Endothelial cell of umbilical vein (primary cell): Measurements from ENCODE around the gene LPP.

Experiments
- POLR2AphosphoS5 ChIP-seq: IDR thresholded peaks from 2 replicates; pipeline ENCODE4 v1.6.1; 2012; ENCODE audit warnings: low read depth, mild to moderate bottlenecking, control low read depth, low read length, moderate library complexity; ENCODE audit not compliant: insufficient read depth
- TF ChIP-seq, protein P1 (sequence below): IDR thresholded peaks from 2 replicates; pipeline ENCODE4 v1.6.1; 2011; ENCODE audit not compliant: insufficient read depth, insufficient read length

DNA sequence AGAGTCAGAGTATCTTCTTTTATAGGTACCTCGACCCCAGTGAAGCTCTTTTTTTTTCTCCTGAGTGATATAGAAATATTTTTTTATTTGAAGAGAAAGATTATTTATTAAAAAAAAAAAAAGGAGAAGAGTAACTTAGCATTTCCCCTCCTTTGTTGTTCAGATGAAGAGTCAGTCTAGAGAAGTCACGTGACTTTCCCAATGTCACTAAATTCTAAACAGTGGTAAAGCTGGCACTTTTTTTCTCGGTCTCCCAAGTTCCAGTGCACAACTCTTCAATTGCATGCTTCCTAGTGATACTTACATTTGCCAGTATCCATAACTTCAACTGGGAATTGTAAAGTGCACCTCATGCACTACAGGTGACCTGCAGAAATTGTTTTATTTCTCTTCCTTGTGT is 448.7 kb downstream of the LPP start:
- no peak for TF ChIP-seq POLR2AphosphoS5
- TF ChIP-seq, protein P1, sequence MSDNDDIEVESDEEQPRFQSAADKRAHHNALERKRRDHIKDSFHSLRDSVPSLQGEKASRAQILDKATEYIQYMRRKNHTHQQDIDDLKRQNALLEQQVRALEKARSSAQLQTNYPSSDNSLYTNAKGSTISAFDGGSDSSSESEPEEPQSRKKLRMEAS, result no peak
